ENCODE measurements around the gene CHAC2.

The CHAC2 gene

GRCh38 chr2:53785366-53785765 lies 17.8 kb downstream of the CHAC2 start:
- H3K9me3 ChIP-seq (ENCODE audit: insufficient read depth, low read length), result no peaks in the 10 kb centered on the region
- peaks cover 93% of the 10 kb centered on the region for H3K79me2 ChIP-seq (ENCODE audit: insufficient read depth, low read length)
- no peak overlapping the region for H2AFZ ChIP-seq (ENCODE audit: low read depth, low read length, severe bottlenecking)
- H4K20me1 ChIP-seq (ENCODE audit: low read depth, low read length), result no peaks in the 10 kb centered on the region
- peak overlapping the region; percentile 88 for H3K4me2 ChIP-seq (ENCODE audit: low read depth, low read length, poor library complexity, severe bottlenecking)
- H3K4me3 ChIP-seq (ENCODE audit: insufficient read depth, low read length, poor library complexity, severe bottlenecking), result peak overlapping the region; percentile 82
- no peaks in the 10 kb centered on the region for H3K27me3 ChIP-seq (ENCODE audit: low read length)
- no peak for TF ChIP-seq EZH2phosphoT487 (conservative IDR thresholded peaks at IDR 0.05; ENCODE audit: low read length)
- TF ChIP-seq, protein P1, sequence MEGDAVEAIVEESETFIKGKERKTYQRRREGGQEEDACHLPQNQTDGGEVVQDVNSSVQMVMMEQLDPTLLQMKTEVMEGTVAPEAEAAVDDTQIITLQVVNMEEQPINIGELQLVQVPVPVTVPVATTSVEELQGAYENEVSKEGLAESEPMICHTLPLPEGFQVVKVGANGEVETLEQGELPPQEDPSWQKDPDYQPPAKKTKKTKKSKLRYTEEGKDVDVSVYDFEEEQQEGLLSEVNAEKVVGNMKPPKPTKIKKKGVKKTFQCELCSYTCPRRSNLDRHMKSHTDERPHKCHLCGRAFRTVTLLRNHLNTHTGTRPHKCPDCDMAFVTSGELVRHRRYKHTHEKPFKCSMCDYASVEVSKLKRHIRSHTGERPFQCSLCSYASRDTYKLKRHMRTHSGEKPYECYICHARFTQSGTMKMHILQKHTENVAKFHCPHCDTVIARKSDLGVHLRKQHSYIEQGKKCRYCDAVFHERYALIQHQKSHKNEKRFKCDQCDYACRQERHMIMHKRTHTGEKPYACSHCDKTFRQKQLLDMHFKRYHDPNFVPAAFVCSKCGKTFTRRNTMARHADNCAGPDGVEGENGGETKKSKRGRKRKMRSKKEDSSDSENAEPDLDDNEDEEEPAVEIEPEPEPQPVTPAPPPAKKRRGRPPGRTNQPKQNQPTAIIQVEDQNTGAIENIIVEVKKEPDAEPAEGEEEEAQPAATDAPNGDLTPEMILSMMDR (IDR thresholded peaks at IDR 0.05; ENCODE audit: insufficient read depth, low read length, poor library complexity, severe bottlenecking), result no peak
- peak overlapping the region; percentile 73 for H3K9ac ChIP-seq (ENCODE audit: low read length)
- no peaks in the 10 kb centered on the region for H3K9me2 ChIP-seq (replicated peaks; ENCODE audit: insufficient read depth, low read length)
- H3K27ac ChIP-seq (ENCODE audit: low read depth, low read length), result no peak overlapping the region; the same call in 1 of the 2 replicates
- H3K36me3 ChIP-seq (ENCODE audit: low read length), result no peaks in the 10 kb centered on the region
- H3F3A ChIP-seq (ENCODE audit: insufficient read depth), result no peaks in the 10 kb centered on the region; the same call in 1 of the 2 replicates

DNA sequence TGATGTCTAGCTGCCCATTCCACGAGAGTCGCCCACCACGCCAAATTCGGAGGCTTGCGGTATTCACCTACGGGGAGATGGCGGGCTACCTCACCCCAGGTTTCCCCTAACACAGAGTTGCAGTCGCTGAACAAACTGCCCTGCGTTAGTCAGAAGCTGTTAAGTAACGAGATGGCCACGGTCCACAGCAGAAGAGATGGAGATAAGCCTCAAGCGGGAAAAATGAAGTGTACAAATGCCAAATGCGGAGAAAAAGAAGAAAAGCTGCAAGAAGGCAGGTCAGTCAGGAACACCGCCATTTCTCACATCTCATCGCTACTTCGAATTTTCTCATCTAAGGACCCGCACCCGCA lies 18.7 kb downstream of the CHAC2 start:
- Histone ChIP-seq H3K9me2 (replicated peaks; ENCODE audit: insufficient read depth, low read length) (no peaks in the 10 kb centered on the region), H3K9me3 (ENCODE audit: insufficient read depth, low read length) (no peaks in the 10 kb centered on the region), H3K36me3 (ENCODE audit: low read length) (no peaks in the 10 kb centered on the region), H3K27ac (ENCODE audit: low read depth, low read length) (peak overlapping the region; percentile 61), H3K27me3 (ENCODE audit: low read length) (no peaks in the 10 kb centered on the region), H3K4me2 (ENCODE audit: low read depth, low read length, poor library complexity, severe bottlenecking) (peak overlapping the region; percentile 88), H4K20me1 (ENCODE audit: low read depth, low read length) (no peaks in the 10 kb centered on the region), H2AFZ (ENCODE audit: low read depth, low read length, severe bottlenecking) (peak overlapping the region; percentile 59), H3F3A (ENCODE audit: insufficient read depth) (peaks cover 3% of the 10 kb centered on the region; the same call in 1 of the 2 replicates), H3K79me2 (ENCODE audit: insufficient read depth, low read length) (peaks cover 93% of the 10 kb centered on the region), H3K4me3 (ENCODE audit: insufficient read depth, low read length, poor library complexity, severe bottlenecking) (peak overlapping the region; percentile 82), H3K9ac (ENCODE audit: low read length) (peak overlapping the region; percentile 73)
- TF ChIP-seq, protein P1 (IDR thresholded peaks at IDR 0.05; ENCODE audit: insufficient read depth, low read length, poor library complexity, severe bottlenecking), result no peak
- no peak for TF ChIP-seq EZH2phosphoT487 (conservative IDR thresholded peaks at IDR 0.05; ENCODE audit: low read length)

DNA sequence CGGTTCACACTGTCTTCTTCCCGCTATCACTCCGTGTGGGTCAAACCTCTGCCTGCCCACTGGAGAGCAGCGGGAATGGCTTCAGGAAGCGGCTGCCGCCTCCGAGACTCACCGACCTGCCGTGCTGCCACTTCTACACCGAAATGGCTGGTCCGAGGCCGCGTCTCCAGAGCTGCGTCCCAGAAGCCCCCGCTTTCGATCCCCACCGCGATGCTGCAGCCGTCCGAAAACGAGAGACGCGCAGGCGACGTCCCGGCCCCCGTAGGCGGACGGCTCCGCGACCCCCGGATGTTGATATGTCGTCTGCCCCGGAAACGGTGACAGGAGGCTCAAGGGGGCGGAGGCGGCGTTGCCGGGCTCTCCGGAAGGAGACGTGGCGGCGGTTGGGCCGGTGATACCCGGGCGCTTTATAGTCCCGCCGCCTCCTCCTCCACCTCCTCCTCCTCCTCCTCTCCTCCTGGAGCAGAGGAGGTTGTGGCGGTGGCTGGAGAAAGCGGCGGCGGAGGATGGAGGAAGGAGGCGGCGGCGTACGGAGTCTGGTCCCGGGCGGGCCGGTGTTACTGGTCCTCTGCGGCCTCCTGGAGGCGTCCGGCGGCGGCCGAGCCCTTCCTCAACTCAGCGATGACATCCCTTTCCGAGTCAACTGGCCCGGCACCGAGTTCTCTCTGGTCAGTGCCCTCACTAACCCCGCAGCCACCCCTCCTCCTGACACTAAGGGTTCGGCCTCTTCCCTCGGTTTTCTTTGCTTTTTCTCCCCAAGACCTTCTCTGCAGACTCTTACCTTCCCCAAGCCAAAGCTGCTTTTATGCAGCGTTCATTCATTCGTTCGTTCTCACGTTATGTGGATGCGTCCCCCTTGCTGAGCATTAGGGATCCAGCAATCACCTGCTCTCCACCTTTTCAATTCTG lies 19.4 kb downstream of the CHAC2 start, which contains the start of the genes ASB3 and ERLEC1:
Gene ASB3 (minus strand): TSS at position 249 of the 909 bp plus-strand sequence. CDS start 21,381 bp downstream, outside the sequence.
Gene ERLEC1 (plus strand): TSS at position 340 of the 909 bp plus-strand sequence. CDS start 167 bp downstream, at position 507.
- Histone ChIP-seq H3K79me2 (ENCODE audit: insufficient read depth, low read length) (peaks cover 93% of the 10 kb centered on the region), H2AFZ (ENCODE audit: low read depth, low read length, severe bottlenecking) (peak within 1 kb of the TSS; percentile 59), H3K27ac (ENCODE audit: low read depth, low read length) (peak within 1 kb of the TSS; percentile 61), H3K27me3 (ENCODE audit: low read length) (no peaks in the 10 kb centered on the region), H4K20me1 (ENCODE audit: low read depth, low read length) (no peaks in the 10 kb centered on the region), H3K9ac (ENCODE audit: low read length) (peak within 1 kb of the TSS; percentile 73), H3K9me3 (ENCODE audit: insufficient read depth, low read length) (no peaks in the 10 kb centered on the region), H3K4me2 (ENCODE audit: low read depth, low read length, poor library complexity, severe bottlenecking) (peak within 1 kb of the TSS; percentile 88), H3K9me2 (replicated peaks; ENCODE audit: insufficient read depth, low read length) (no peaks in the 10 kb centered on the region), H3K36me3 (ENCODE audit: low read length) (no peaks in the 10 kb centered on the region), H3K4me3 (ENCODE audit: insufficient read depth, low read length, poor library complexity, severe bottlenecking) (peak within 1 kb of the TSS; percentile 82), H3F3A (ENCODE audit: insufficient read depth) (peaks cover 3% of the 10 kb centered on the region; the same call in 1 of the 2 replicates)
- no peak for TF ChIP-seq EZH2phosphoT487 (conservative IDR thresholded peaks at IDR 0.05; ENCODE audit: low read length)
- TF ChIP-seq, protein P1 (IDR thresholded peaks at IDR 0.05; ENCODE audit: insufficient read depth, low read length, poor library complexity, severe bottlenecking), result no peak
